NCI-H1105 treated with DMSO at 0.1 percent for 48 hours (cell line): ENCODE measurements around the gene TPRA1.

Experiments
- DNase-seq: peaks from one replicate; lab custom pipeline; 2025; lab: John Stamatoyannopoulos, UW

Gene TPRA1

GRCh38 chr3:127560051-127560787 lies 30.3 kb downstream of the TPRA1 start:
- no peak for DNase-seq

- no peak for DNase-seq
These were observed 34.0 kb downstream of the TPRA1 start for GRCh38 chr3:127556565-127556964.

GRCh38 chr3:127555108-127555507 lies 35.4 kb downstream of the TPRA1 start:
- DNase-seq, result no peak

- DNase-seq, result peak; percentile 30
These were observed 38.5 kb downstream of the TPRA1 start for GRCh38 chr3:127552038-127552437.

- no peak for DNase-seq
These were observed 39.4 kb downstream of the TPRA1 start for GRCh38 chr3:127551178-127551577.

- no peak for DNase-seq
These were observed 39.9 kb downstream of the TPRA1 start for GRCh38 chr3:127550468-127551157.

- DNase-seq, result no peak
These were observed 40.6 kb downstream of the TPRA1 start for GRCh38 chr3:127549826-127550467.

- peak; percentile 78 for DNase-seq
These were observed 42.5 kb downstream of the TPRA1 start for GRCh38 chr3:127547761-127548605.

GRCh38 chr3:127546970-127547733 lies 43.4 kb downstream of the TPRA1 start:
- DNase-seq, result no peak

- no peak for DNase-seq
These were observed 44.0 kb downstream of the TPRA1 start for GRCh38 chr3:127546554-127546953.

GRCh38 chr3:127545711-127546457 lies 44.6 kb downstream of the TPRA1 start:
- no peak for DNase-seq

GRCh38 chr3:127545216-127545615 lies 45.3 kb downstream of the TPRA1 start:
- DNase-seq, result no peak

- DNase-seq, result no peak
These were observed 45.7 kb downstream of the TPRA1 start for GRCh38 chr3:127544803-127545201.

GRCh38 chr3:127544192-127544802 lies 46.2 kb downstream of the TPRA1 start:
- peak; percentile 78 for DNase-seq

GRCh38 chr3:127543441-127543840 lies 47.1 kb downstream of the TPRA1 start:
- DNase-seq, result no peak

GRCh38 chr3:127542441-127542952 lies 48.0 kb downstream of the TPRA1 start:
- DNase-seq, result peak; percentile 37

- DNase-seq, result no peak
These were observed 49.2 kb downstream of the TPRA1 start for GRCh38 chr3:127541320-127541719.

GRCh38 chr3:127539366-127540060 lies 51.0 kb downstream of the TPRA1 start:
- no peak for DNase-seq

- DNase-seq, result no peak
These were observed 52.0 kb downstream of the TPRA1 start for GRCh38 chr3:127538569-127538968.
